IMR-90 (cell line): ENCODE results near the gene YY1AP1. TPM values are rescaled to one million over a fixed set of nuclear protein-coding genes. Genes with fewer than 3 reads are reported as not detected.
A peak's percentile ranks its signal among the peaks of the same experiment; 100 is the strongest.

Experiments used
- ATAC-seq: fragments of 200-7000 bp; cut with Tn5 transposase; 2 replicates; pipeline ENCODE4 v1.9.1; 2020; ENCODE audit warnings: low read depth, mild to moderate bottlenecking, moderate library complexity
- BruUV-seq: library from RNA; stranded (reverse); fragments of 400-500 nt; replicated peaks from 2 replicates; lab custom pipeline; 2021; lab: Mats Ljungman, UMichigan
- CTCF ChIA-PET: fragments of 300-600 bp; formaldehyde crosslinking; extraction: SDS; loops from one replicate; lab custom pipeline; 2021; ENCODE audit warnings: antibody characterized with exemption; lab: Yijun Ruan, JAX
- POLR2A ChIA-PET: fragments of 300-600 bp; sonication (Branson Sonifier 250); formaldehyde crosslinking; loops from one replicate; lab custom pipeline; 2022; ENCODE audit warnings: antibody characterized with exemption; ENCODE audit not compliant: unreplicated experiment; lab: Charles Lee
- DNase-seq: peaks from one replicate; pipeline ENCODE4 v3.0.0; 2013
- H2AFZ ChIP-seq: replicated peaks from 2 replicates; pipeline ENCODE3; 2013; ENCODE audit warnings: low read length, mild to moderate bottlenecking; ENCODE audit not compliant: poor library complexity
- H2AK5ac ChIP-seq: 2 replicates; pipeline ENCODE4 v1.6.1; 2013; ENCODE audit warnings: low read depth, low read length, inconsistent platforms
- H2AK9ac ChIP-seq: replicated peaks from 2 replicates; pipeline ENCODE3; 2013; ENCODE audit warnings: mild to moderate bottlenecking, low read depth, low read length, moderate library complexity; ENCODE audit not compliant: poor library complexity
- H2BK120ac ChIP-seq: 2 replicates; pipeline ENCODE4 v1.6.1; 2013; ENCODE audit warnings: low read depth, low read length, inconsistent platforms
- H2BK15ac ChIP-seq: 3 replicates; pipeline ENCODE4 v1.6.1; 2013; ENCODE audit warnings: low read depth, low read length, inconsistent platforms
- H2BK20ac ChIP-seq: 2 replicates; pipeline ENCODE4 v1.6.1; 2013; ENCODE audit warnings: low read depth, mild to moderate bottlenecking, inconsistent platforms, low read length, moderate library complexity
- H2BK5ac ChIP-seq: 2 replicates; pipeline ENCODE4 v1.6.1; 2013; ENCODE audit warnings: mild to moderate bottlenecking, low read depth, low read length, inconsistent platforms; ENCODE audit not compliant: poor library complexity, severe bottlenecking
- H3K14ac ChIP-seq: replicated peaks from 2 replicates; pipeline ENCODE4 v1.6.1; 2013; ENCODE audit warnings: low read depth, low read length, inconsistent platforms
- H3K18ac ChIP-seq: 2 replicates; pipeline ENCODE4 v1.6.1; 2013; ENCODE audit warnings: low read depth, low read length, control low read depth
- H3K23ac ChIP-seq: 2 replicates; pipeline ENCODE4 v1.6.1; 2013; ENCODE audit warnings: low read depth, low read length, inconsistent platforms
- H3K27ac ChIP-seq: 2 replicates; pipeline ENCODE4 v1.5.1; 2013; ENCODE audit warnings: mild to moderate bottlenecking, control low read depth, low read length; ENCODE audit not compliant: insufficient read depth
- H3K27me3 ChIP-seq: 2 replicates; pipeline ENCODE4 v1.6.1; 2013; ENCODE audit warnings: low read length; ENCODE audit not compliant: control insufficient read depth, insufficient read depth
- H3K36me3 ChIP-seq: 2 replicates; pipeline ENCODE4 v1.6.1; 2013; ENCODE audit warnings: low read length, mixed read lengths; ENCODE audit not compliant: control insufficient read depth, insufficient read depth
- H3K4ac ChIP-seq: 2 replicates; pipeline ENCODE4 v1.6.1; 2013; ENCODE audit warnings: low read depth, low read length, inconsistent platforms
- H3K4me1 ChIP-seq: 2 replicates; pipeline ENCODE4 v1.6.1; 2013; ENCODE audit warnings: low read length, mixed read lengths; ENCODE audit not compliant: control insufficient read depth, insufficient read depth
- H3K4me2 ChIP-seq: 2 replicates; pipeline ENCODE4 v1.6.1; 2013; ENCODE audit warnings: low read depth, mild to moderate bottlenecking, control low read depth, low read length, moderate library complexity
- H3K4me3 ChIP-seq: 2 replicates; pipeline ENCODE4 v1.5.1; 2013; ENCODE audit warnings: low read depth, mild to moderate bottlenecking, control low read depth, low read length, moderate library complexity; ENCODE audit not compliant: insufficient read depth
- H3K56ac ChIP-seq: 2 replicates; pipeline ENCODE4 v1.6.1; 2013; ENCODE audit warnings: low read length, inconsistent platforms; ENCODE audit not compliant: insufficient read depth; ENCODE audit errors: extremely low read depth
- H3K79me1 ChIP-seq, 2 experiments: 2 replicates each; pipeline ENCODE4 v1.6.1; 2013; ENCODE audit warnings: low read length in 2 of 2, inconsistent platforms in 1 of 2, low read depth in 1 of 2
- H3K9ac ChIP-seq: 2 replicates; pipeline ENCODE4 v1.6.1; 2013; ENCODE audit warnings: low read depth, low read length, control low read depth
- H3K9me1 ChIP-seq: 2 replicates; pipeline ENCODE4 v1.6.1; 2013; ENCODE audit warnings: low read length, inconsistent platforms; ENCODE audit not compliant: insufficient read depth
- H3K9me3 ChIP-seq: 2 replicates; pipeline ENCODE4 v1.6.1; 2013; ENCODE audit warnings: low read length; ENCODE audit not compliant: control insufficient read depth, insufficient read depth
- H4K20me1 ChIP-seq: 2 replicates; pipeline ENCODE4 v1.6.1; 2013; ENCODE audit warnings: low read length, inconsistent platforms; ENCODE audit not compliant: insufficient read depth
- H4K5ac ChIP-seq: 2 replicates; pipeline ENCODE4 v1.6.1; 2013; ENCODE audit warnings: mild to moderate bottlenecking, low read depth, low read length, control low read depth
- H4K8ac ChIP-seq, 2 experiments: 2 replicates each; pipeline ENCODE4 v1.6.1; 2013; ENCODE audit warnings: low read depth in 2 of 2, low read length in 2 of 2, control low read depth in 1 of 2, inconsistent platforms in 1 of 2
- H4K91ac ChIP-seq: 2 replicates; pipeline ENCODE4 v1.6.1; 2013; ENCODE audit warnings: low read depth, low read length, inconsistent platforms; ENCODE audit not compliant: insufficient read depth
- BHLHE40 ChIP-seq: fragments of 150-350 bp; IDR thresholded peaks from 2 replicates; pipeline ENCODE4 v1.6.1; 2016; ENCODE audit warnings: mild to moderate bottlenecking, low read depth, low read length
- CEBPB ChIP-seq: IDR thresholded peaks from 2 replicates; pipeline ENCODE4 v1.6.1; 2012; ENCODE audit warnings: low read depth, low read length, improper control_type of control experiment
- CHD1 ChIP-seq: IDR thresholded peaks from 2 replicates; pipeline ENCODE4 v1.6.1; 2012; ENCODE audit warnings: low read depth, low read length, improper control_type of control experiment
- MAFK ChIP-seq: IDR thresholded peaks from 2 replicates; pipeline ENCODE4 v1.6.1; 2012; ENCODE audit warnings: low read depth, low read length, improper control_type of control experiment
- MAZ ChIP-seq: IDR thresholded peaks from 2 replicates; pipeline ENCODE4 v1.6.1; 2012; ENCODE audit warnings: low read depth, mild to moderate bottlenecking, low read length, improper control_type of control experiment, moderate library complexity, borderline replicate concordance
- MXI1 ChIP-seq: IDR thresholded peaks from 2 replicates; pipeline ENCODE4 v1.6.1; 2012; ENCODE audit warnings: low read depth, mild to moderate bottlenecking, low read length, moderate library complexity, borderline replicate concordance
- NFE2L2 ChIP-seq: fragments of 150-350 bp; IDR thresholded peaks from 2 replicates; pipeline ENCODE4 v1.6.1; 2016; ENCODE audit warnings: low read depth, mild to moderate bottlenecking, low read length
- POLR2A ChIP-seq: IDR thresholded peaks from 2 replicates; pipeline ENCODE4 v1.6.1; 2012; ENCODE audit warnings: mild to moderate bottlenecking, low read depth, low read length
- RAD21 ChIP-seq: IDR thresholded peaks from 2 replicates; pipeline ENCODE4 v1.6.1; 2012; ENCODE audit warnings: low read length, improper control_type of control experiment
- RCOR1 ChIP-seq: IDR thresholded peaks from 2 replicates; pipeline ENCODE4 v1.6.1; 2012; ENCODE audit warnings: mild to moderate bottlenecking, low read length, improper control_type of control experiment; ENCODE audit not compliant: insufficient replicate concordance
- RFX5 ChIP-seq: IDR thresholded peaks from 2 replicates; pipeline ENCODE4 v1.8.0; 2012; ENCODE audit warnings: low read depth, mild to moderate bottlenecking, low read length, moderate library complexity
- SMC3 ChIP-seq: fragments of 150-350 bp; IDR thresholded peaks from 2 replicates; pipeline ENCODE4 v1.6.1; 2016; ENCODE audit warnings: low read depth, mild to moderate bottlenecking, antibody characterized with exemption, low read length, moderate library complexity
- WGBS, 2 experiments: methylation state at CpG; one replicate each; pipeline versions ENCODE4 v1.1.5 to v1.1.7; 2013; ENCODE audit warnings: missing lambda C conversion rate in 2 of 2; ENCODE audit not compliant: insufficient read length in 1 of 2; ENCODE audit errors: extremely low coverage in 2 of 2; 5-methylcytosine and 5-hydroxymethylcytosine counted together
- dilution Hi-C: fragments of 300-500 bp; cut with HindIII; formaldehyde crosslinking; loops from one replicate; pipeline ENCODE4 v1.14.3; 2018; ENCODE audit warnings: low sequenced_read_pairs; ENCODE audit not compliant: unreplicated experiment
- in situ Hi-C: fragments of 300-500 bp; cut with MboI; formaldehyde crosslinking; loops from 3 replicates; pipeline ENCODE4 v1.14.3; 2019; ENCODE audit warnings: low sequenced_read_pairs, inconsistent platforms, mixed read lengths
- intact Hi-C: fragments of 100-400 bp; cut with micrococcal nuclease; formaldehyde crosslinking; loops from 2 replicates; pipeline ENCODE4 v1.10.0; 2022
- polyA plus RNA-seq, 3 experiments: library from polyadenylated mRNA; depleted of rRNA; stranded (reverse); fragments of >200 nt; gene quantifications; 2 replicates each; pipeline ENCODE4 v1.2.3, GENCODE V29; 2012; ENCODE audit warnings: low replicate concordance in 1 of 3
- total RNA-seq: library from RNA; depleted of rRNA; stranded (reverse); fragments of >200 nt; gene quantifications from 2 replicates; pipeline ENCODE4 v1.2.3, GENCODE V29; 2012
- TF ChIP-seq, protein P1 (sequence below): conservative IDR thresholded peaks from 2 replicates; pipeline ENCODE4 v1.5.1; 2012; ENCODE audit warnings: mild to moderate bottlenecking, low read depth, low read length, improper control_type of control experiment
- TF ChIP-seq, protein P2 (sequence below): fragments of 150-350 bp; IDR thresholded peaks from 2 replicates; pipeline ENCODE4 v1.6.1; 2016; ENCODE audit warnings: low read depth, mild to moderate bottlenecking, low read length, moderate library complexity, borderline replicate concordance
- TF ChIP-seq, protein P3 (sequence below): fragments of 150-350 bp; IDR thresholded peaks from 2 replicates; pipeline ENCODE4 v1.6.1; 2017; ENCODE audit warnings: mild to moderate bottlenecking, antibody characterized with exemption, low read length, low read depth

YY1AP1 gene
- total and polyA plus RNA-seq, 2 of the 4 experiments (the other 2 are of a cell fraction): 31.5 to 52.6 TPM

DNA sequence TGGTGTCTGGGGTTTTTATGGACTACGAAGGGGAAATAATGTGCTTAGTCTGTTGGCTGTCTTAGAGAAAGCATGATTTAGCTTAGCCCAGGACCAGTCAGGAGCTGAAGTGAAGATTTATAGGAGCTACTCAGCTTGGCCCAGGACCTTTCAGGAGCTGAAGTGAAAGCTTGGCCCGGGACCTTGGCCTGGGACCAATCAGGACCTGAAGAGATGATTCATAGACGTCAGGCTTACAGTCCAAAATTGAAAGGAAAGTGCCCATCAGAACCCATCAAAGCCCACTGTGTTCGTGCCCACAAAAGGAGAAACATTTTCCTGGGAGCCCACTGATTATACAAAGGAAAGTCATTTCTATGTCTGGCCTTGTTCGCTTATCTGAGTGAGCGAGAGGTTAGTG is 42.9 kb downstream of the YY1AP1 start:
- Histone ChIP-seq H3K36me3 (peaks cover 2% of the 10 kb centered on the region), H3K79me1 (peaks cover 0 to 19% of the 10 kb centered on the region in 2 experiments), H3K4me1 (peaks cover 8% of the 10 kb centered on the region), H2BK5ac (no peak overlapping the region), H4K8ac (peak overlapping the region in 1 of 2 experiments; percentile 9; a peak in 1 of 4 replicates), H4K5ac (peak overlapping the region; percentile 23; the same call in 1 of the 2 replicates), H3K56ac (no peak overlapping the region), H2BK120ac (no peak overlapping the region), H2BK20ac (no peak overlapping the region), H3K27ac (no peak overlapping the region), H3K27me3 (no peaks in the 10 kb centered on the region), H2AK5ac (no peak overlapping the region; the same call in 1 of the 2 replicates), H3K9ac (no peak overlapping the region), H3K9me1 (0 out of 2 replicates have a peak, but pooled peaks cover 4% of the 10 kb centered on the region), H2BK15ac (no peak overlapping the region), H2AFZ (no peak overlapping the region), H3K23ac (no peak overlapping the region), H2AK9ac (no peak overlapping the region), H3K4me3 (no peak overlapping the region), H3K14ac (no peak overlapping the region), H3K9me3 (peaks cover 16% of the 10 kb centered on the region), H3K4me2 (peak overlapping the region; percentile 44), H3K18ac (no peak overlapping the region), H4K20me1 (no peaks in the 10 kb centered on the region), H4K91ac (no peak overlapping the region), H3K4ac (no peak overlapping the region)
- DNase-seq (no peak), ATAC-seq (no peak)
- POLR2A ChIA-PET: no interaction called here
- no TSS peak for BruUV-seq
- dilution Hi-C loops (no loop called here), intact Hi-C loops (loop anchor here (5.0 kb wide), 2 partner anchors 38 to 323 kb away; partner anchors contain the start of gene RUSC1), in situ Hi-C loops (no loop called here)
- WGBS, 2 experiments: 77% methylated on average over 3 of the region's 6 CpGs; no CpG with 5 or more reads in 1 of the 2 experiments
- CTCF ChIA-PET: interaction anchor here (0.7 to 1.0 kb wide), 2 partner anchors 394 to 555 kb away, joined by 3 to 4 read pairs; no protein-coding TSS in a partner anchor
- no peak for TF ChIP-seq RFX5
- TF ChIP-seq, protein P1, sequence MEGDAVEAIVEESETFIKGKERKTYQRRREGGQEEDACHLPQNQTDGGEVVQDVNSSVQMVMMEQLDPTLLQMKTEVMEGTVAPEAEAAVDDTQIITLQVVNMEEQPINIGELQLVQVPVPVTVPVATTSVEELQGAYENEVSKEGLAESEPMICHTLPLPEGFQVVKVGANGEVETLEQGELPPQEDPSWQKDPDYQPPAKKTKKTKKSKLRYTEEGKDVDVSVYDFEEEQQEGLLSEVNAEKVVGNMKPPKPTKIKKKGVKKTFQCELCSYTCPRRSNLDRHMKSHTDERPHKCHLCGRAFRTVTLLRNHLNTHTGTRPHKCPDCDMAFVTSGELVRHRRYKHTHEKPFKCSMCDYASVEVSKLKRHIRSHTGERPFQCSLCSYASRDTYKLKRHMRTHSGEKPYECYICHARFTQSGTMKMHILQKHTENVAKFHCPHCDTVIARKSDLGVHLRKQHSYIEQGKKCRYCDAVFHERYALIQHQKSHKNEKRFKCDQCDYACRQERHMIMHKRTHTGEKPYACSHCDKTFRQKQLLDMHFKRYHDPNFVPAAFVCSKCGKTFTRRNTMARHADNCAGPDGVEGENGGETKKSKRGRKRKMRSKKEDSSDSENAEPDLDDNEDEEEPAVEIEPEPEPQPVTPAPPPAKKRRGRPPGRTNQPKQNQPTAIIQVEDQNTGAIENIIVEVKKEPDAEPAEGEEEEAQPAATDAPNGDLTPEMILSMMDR: no peak
- TF ChIP-seq CHD1: no peak
- TF ChIP-seq NFE2L2: no peak
- TF ChIP-seq SMC3: no peak
- TF ChIP-seq MAFK: no peak
- TF ChIP-seq BHLHE40: no peak
- no peak for TF ChIP-seq RCOR1
- TF ChIP-seq, protein P2, sequence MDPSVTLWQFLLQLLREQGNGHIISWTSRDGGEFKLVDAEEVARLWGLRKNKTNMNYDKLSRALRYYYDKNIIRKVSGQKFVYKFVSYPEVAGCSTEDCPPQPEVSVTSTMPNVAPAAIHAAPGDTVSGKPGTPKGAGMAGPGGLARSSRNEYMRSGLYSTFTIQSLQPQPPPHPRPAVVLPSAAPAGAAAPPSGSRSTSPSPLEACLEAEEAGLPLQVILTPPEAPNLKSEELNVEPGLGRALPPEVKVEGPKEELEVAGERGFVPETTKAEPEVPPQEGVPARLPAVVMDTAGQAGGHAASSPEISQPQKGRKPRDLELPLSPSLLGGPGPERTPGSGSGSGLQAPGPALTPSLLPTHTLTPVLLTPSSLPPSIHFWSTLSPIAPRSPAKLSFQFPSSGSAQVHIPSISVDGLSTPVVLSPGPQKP: no peak
- no peak for TF ChIP-seq CEBPB
- no peak for TF ChIP-seq POLR2A
- TF ChIP-seq RAD21: no peak
- no peak for TF ChIP-seq MAZ
- no peak for TF ChIP-seq MXI1
- TF ChIP-seq, protein P3, sequence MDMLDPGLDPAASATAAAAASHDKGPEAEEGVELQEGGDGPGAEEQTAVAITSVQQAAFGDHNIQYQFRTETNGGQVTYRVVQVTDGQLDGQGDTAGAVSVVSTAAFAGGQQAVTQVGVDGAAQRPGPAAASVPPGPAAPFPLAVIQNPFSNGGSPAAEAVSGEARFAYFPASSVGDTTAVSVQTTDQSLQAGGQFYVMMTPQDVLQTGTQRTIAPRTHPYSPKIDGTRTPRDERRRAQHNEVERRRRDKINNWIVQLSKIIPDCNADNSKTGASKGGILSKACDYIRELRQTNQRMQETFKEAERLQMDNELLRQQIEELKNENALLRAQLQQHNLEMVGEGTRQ: no peak
